ENCODE data around the gene SRM.
"Not testable (repeated sequence)": the region's sequence is repeated elsewhere in the genome, so short reads cannot be mapped to it uniquely, and the experiment has no call there.

SRM gene

DNA sequence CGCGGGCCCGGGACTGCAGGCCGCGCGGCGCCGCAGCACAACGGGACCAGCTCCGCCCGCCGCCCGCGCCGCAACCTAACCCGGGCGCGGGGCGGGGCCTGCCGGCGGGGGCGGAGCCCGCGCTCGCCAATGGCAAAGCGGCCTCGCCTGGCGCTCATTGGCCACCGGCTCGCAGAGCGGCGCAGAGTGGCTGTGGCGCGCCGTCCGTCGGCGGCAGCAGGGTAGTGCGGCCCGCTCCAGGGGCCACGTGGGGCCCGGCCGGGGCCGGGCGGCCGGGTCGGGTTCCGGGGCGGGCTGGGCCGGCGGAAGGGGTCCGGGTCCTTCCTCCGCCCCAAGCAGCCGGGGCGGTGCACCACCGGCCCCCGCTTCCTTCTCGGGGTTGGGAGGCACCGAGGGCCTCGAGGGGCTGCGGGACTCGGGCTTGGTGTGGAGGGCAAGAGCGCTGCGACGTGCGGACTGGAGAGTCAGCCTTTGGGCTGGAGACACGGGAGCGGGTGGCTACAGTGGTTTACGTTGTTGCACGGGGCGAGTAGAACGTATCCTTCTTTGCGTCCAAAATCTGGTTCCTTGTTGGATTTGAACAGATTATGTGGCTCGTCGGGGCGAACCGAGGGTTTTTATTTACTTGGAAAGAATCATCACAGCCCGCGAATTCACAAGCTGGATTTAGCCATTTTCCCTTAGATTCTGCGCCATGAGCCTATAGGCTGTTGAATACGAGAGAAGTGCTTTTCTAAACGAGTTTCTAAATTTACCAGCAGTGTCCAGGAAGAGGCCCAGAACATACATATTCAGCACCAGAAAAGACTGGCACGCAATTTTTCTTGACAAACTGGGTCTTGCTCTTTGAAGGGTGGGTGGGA, at the start of gene SRM:
TSS of gene SRM (minus strand) at position 51 of the 863 bp plus-strand sequence. CDS start 75 bp downstream, outside the sequence.
- peak; percentile 89 to 92 for DNase-seq (ENCODE audit: low read depth in 1 of 2, low spot score in 1 of 2)

DNA sequence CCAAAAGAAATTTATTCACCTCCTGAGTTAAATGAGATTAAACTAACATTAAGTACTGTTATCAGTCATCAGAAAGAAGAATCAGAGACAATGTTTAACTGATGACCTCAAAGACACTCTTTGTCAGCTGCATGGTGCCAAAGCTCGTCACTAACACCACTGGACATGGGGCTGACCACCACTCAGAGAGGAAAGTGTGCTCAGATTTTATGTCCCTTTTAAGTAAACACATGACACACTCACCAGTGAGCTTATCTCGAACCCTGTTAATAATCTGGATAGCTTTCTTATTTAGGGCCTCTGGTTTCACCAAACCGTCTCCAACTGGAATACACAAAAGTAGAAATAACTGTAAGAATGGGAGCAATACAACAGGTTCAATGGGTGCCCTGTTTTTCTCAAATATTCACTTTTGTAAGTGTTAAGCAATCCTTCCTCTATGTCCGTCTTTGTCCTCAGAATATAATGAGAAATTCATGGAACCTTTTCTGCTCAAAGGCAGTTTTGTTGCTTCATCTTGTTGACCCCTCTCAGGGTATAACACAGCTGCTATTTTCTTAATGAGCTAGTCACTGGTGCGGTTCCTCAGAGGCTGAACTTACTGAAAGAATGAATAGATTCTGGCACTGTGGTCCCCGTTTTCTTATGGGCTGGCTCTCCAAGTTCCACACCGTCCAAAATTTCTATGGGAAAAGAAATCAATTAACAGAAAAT, 49.4 kb upstream of the SRM start:
- no peak for DNase-seq (ENCODE audit: low read depth in 1 of 2, low spot score in 1 of 2)

DNA sequence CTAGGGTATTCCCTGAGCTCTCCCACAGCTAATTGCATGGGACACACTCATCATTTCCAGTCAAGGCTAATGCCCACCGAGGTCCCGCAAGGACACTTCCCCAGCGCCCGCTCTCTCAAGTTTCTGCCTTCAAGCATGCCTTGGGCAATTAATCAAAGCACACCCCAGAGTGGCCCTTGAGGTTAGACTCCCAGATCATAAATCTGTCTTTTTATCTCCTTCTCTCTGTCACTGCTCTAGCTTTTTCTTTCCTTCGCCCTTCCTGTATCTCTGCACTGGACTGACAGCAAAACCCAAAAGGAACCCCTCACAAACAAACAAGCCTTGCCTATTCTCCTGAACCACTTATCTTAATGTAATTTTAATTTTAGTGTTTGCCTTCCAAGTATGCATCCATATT, 47.8 kb upstream of the SRM start:
- DNase-seq (ENCODE audit: low read depth in 1 of 2, low spot score in 1 of 2), result no peak

GRCh38 chr1:11105586-11105985, 45.8 kb upstream of the SRM start:
- no peak for DNase-seq (ENCODE audit: low read depth in 1 of 2, low spot score in 1 of 2)

DNA sequence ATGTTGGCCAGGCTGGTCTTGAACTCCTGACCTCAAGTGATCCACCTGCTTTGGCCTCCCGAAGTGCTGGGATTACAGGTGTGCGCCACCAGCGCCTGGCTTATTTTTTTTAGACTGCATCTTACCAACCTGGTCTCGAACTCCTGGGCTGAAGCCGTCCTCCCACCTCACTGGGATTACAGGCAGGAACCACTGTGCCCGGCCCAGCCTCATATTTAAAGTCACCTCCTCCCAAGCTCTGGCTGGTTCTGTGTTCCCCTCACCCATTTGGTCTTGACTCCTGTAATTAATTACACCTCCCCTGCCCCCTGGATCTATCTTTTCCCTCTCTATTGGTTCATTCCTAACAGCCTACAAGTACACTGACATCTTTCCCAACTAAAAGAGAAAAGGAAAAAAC, 41.5 kb upstream of the SRM start:
- no peak for DNase-seq (ENCODE audit: low read depth in 1 of 2, low spot score in 1 of 2)

- DNase-seq (ENCODE audit: low read depth in 1 of 2, low spot score in 1 of 2), result not testable (repeated sequence)
These were observed 41.0 kb upstream of the SRM start for GRCh38 chr1:11100806-11101205.

GRCh38 chr1:11100149-11100493, 40.3 kb upstream of the SRM start:
- DNase-seq (ENCODE audit: low read depth in 1 of 2, low spot score in 1 of 2), result no peak

GRCh38 chr1:11099310-11100148, 39.7 kb upstream of the SRM start, which contains the start of gene EXOSC10:
Gene EXOSC10, minus strand, starts transcription at chr1:11099869. Its CDS starts 38 bp downstream, at chr1:11099831.
- peak; percentile 90 to 92 for DNase-seq (ENCODE audit: low read depth in 1 of 2, low spot score in 1 of 2)

DNA sequence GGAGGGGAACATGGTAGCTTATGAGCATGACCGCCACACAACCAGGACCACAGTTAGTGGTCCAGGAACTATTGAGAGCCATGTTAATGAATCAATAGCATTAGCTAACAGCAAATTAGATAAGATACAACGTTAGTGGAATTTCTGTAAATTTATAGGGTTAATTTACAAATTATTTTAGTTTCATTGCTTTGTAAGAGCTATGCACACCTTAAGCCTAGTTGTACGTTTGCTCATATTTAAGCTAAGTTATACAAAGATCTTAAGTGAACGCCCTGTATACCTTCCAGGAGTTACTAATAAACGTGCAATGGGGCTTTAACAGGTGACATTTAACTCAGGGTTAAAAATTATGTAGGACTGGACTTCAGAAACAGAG, 39.1 kb upstream of the SRM start:
- no peak for DNase-seq (ENCODE audit: low read depth in 1 of 2, low spot score in 1 of 2)

DNA sequence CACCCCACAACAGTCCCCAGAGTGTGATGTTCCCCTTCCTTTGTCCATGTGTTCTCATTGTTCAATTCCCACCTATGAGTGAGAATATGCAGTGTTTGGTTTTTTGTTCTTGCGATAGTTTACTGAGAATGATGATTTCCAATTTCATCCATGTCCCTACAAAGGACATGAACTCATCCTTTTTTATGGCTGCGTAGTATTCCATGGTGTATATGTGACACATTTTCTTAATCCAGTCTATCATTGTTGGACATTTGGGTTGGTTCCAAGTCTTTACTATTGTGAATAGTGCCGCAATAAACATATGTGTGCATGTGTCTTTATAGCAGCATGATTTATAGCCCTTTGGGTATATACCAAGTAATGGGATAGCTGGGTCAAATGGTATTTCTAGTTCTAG, 24.0 kb upstream of the SRM start:
- DNase-seq (ENCODE audit: low read depth in 1 of 2, low spot score in 1 of 2), result not testable (repeated sequence)

GRCh38 chr1:11080931-11081330, 21.1 kb upstream of the SRM start:
- no peak for DNase-seq (ENCODE audit: low read depth in 1 of 2, low spot score in 1 of 2)

GRCh38 chr1:11078631-11079030, 18.8 kb upstream of the SRM start:
- no peak for DNase-seq (ENCODE audit: low read depth in 1 of 2, low spot score in 1 of 2)

GRCh38 chr1:11073398-11073797, 13.6 kb upstream of the SRM start:
- DNase-seq (ENCODE audit: low read depth in 1 of 2, low spot score in 1 of 2), result not testable (repeated sequence)

GRCh38 chr1:11072216-11072917, 12.5 kb upstream of the SRM start:
- DNase-seq (ENCODE audit: low read depth in 1 of 2, low spot score in 1 of 2), result no peak

- no peak for DNase-seq (ENCODE audit: low read depth in 1 of 2, low spot score in 1 of 2)
These were observed 11.8 kb upstream of the SRM start for GRCh38 chr1:11071463-11072215.

DNA sequence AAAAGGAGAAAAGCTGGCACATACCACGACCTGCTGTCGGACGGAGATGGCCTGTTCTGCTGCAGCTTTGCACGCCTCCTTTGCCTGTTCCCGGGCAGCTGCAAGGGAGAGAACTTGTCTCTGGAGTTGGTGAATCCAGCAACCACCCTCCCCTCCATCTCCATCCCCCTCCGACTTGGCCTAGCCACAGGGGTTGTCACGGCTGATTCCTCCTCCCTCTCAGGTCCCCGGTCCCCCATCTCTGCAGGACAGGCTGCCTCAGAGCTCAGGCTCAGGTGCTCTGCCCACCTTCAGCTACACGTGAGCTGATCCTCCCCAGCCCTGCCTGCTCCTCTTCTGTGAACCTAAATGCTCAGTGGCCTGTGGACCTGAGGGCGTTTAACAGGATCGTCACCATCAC, 11.1 kb upstream of the SRM start:
- DNase-seq (ENCODE audit: low read depth in 1 of 2, low spot score in 1 of 2), result no peak

DNA sequence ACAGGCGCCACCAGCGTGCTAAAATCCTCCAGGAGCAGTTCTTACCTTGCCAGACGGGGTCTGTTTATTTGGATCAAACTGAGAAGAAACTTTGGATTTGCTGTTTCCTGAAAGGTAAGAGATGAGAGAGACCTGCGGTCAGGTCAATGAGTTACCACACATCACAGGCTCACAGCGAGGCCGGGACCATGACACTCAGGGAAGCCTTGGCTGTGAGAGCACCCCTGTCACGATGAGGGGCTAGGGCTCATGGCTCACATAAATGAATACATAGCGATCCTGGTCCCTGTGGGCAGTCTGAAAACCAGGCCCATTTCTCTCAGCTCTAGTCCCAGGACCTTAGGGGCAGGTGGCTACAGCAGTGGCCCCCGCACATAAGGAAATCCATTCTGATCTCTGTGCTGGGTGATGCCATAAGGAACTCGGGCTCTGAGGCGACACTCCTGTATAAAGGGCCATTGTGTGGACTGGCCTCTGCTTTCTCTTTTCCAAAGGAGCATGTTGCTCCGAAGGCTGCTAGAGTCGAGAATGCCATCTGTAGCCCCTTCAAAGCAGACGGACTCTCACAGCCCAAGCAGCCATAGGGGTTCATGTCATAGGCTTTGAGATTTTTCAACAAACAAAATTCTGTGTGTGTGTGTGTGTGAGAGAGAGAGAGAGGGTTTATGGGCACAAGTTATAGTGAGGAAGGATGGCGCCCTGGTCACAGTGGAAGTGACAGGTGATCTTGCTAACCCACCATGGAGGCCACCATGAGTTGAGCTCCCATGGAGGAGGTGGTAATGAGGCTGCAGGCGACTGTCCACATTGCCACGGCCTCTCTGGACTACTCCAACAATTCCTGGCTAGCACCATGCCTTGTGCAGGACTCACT, 9.0 kb upstream of the SRM start:
- no peak for DNase-seq (ENCODE audit: low read depth in 1 of 2, low spot score in 1 of 2)

GRCh38 chr1:11067716-11068599, 8.1 kb upstream of the SRM start:
- DNase-seq (ENCODE audit: low read depth in 1 of 2, low spot score in 1 of 2), result no peak
